Activated CD8-positive, alpha-beta memory T cell treated with anti-CD3 and anti-CD28 coated beads, Interleukin-2, amount 50 U/mL, for 24 hours (primary cell): ENCODE results near the gene CHCHD4.

Experiments
- DNase-seq: peaks from one replicate; pipeline ENCODE4 v3.0.0-alpha.2; 2020; ENCODE audit errors: extremely low read depth

The CHCHD4 gene

GRCh38 chr3:14124615-14125192, at the start of gene CHCHD4, which contains the start of gene TMEM43:
Gene CHCHD4 (minus strand): TSS chr3:14124870. CDS start chr3:14124676, 194 bp downstream.
Gene TMEM43 (plus strand): TSS chr3:14125052. CDS start chr3:14125194, 142 bp downstream.
- DNase-seq = peak; percentile 99

GRCh38 chr3:14172496-14172895, 47.8 kb upstream of the CHCHD4 start:
- no peak for DNase-seq

- no peak for DNase-seq
Measured at GRCh38 chr3:14170531-14171159, 46.0 kb upstream of the CHCHD4 start.

- no peak for DNase-seq
Measured at GRCh38 chr3:14169871-14170270, 45.2 kb upstream of the CHCHD4 start.

GRCh38 chr3:14169435-14169834, 44.8 kb upstream of the CHCHD4 start:
- DNase-seq = no peak

GRCh38 chr3:14166877-14167603, 42.4 kb upstream of the CHCHD4 start:
- DNase-seq = no peak

- no peak for DNase-seq
Measured at GRCh38 chr3:14162178-14162577, 37.5 kb upstream of the CHCHD4 start.

GRCh38 chr3:14161282-14161681, 36.6 kb upstream of the CHCHD4 start:
- no peak for DNase-seq

- DNase-seq = no peak
Measured at GRCh38 chr3:14159426-14159825, 34.8 kb upstream of the CHCHD4 start.

- DNase-seq = no peak
Measured at GRCh38 chr3:14158370-14158769, 33.7 kb upstream of the CHCHD4 start.

GRCh38 chr3:14157951-14158350, 33.3 kb upstream of the CHCHD4 start:
- no peak for DNase-seq

GRCh38 chr3:14156843-14157561, 32.3 kb upstream of the CHCHD4 start:
- DNase-seq = no peak

- DNase-seq = no peak
Measured at GRCh38 chr3:14156201-14156600, 31.5 kb upstream of the CHCHD4 start.

GRCh38 chr3:14154895-14155440, 30.3 kb upstream of the CHCHD4 start:
- no peak for DNase-seq

GRCh38 chr3:14154276-14154675, 29.6 kb upstream of the CHCHD4 start:
- DNase-seq = no peak

- DNase-seq = no peak
Measured at GRCh38 chr3:14153663-14154062, 29.0 kb upstream of the CHCHD4 start.

- no peak for DNase-seq
Measured at GRCh38 chr3:14152963-14153355, 28.3 kb upstream of the CHCHD4 start.

GRCh38 chr3:14152233-14152962, 27.7 kb upstream of the CHCHD4 start:
- no peak for DNase-seq

GRCh38 chr3:14151471-14152083, 26.9 kb upstream of the CHCHD4 start:
- DNase-seq = no peak

- DNase-seq = no peak
Measured at GRCh38 chr3:14150491-14151230, 26.0 kb upstream of the CHCHD4 start.
